Keratinocyte (primary cell): ENCODE data around the gene SNTG2.

ENCODE experiments used
- CTCF ChIP-seq, 3 experiments: IDR thresholded peaks in 1 of 3; conservative IDR thresholded peaks in 1 of 3; optimal IDR thresholded peaks in 1 of 3; 2 replicates in 2 of 3; 3 replicates in 1 of 3; pipeline versions ENCODE3 to v1.5.1; 2011; ENCODE audit warnings: low read length in 3 of 3, mild to moderate bottlenecking in 3 of 3, moderate library complexity in 2 of 3, control low read depth in 1 of 3, inconsistent platforms in 1 of 3; ENCODE audit not compliant: insufficient read depth in 2 of 3; ENCODE audit errors: extremely low read depth in 1 of 3
- EZH2 ChIP-seq: IDR thresholded peaks from one replicate; pipeline ENCODE4 v1.6.1; 2012; ENCODE audit warnings: inconsistent platforms, mild to moderate bottlenecking, low read length, moderate library complexity

- TF ChIP-seq EZH2, result no peak
- no peak for TF ChIP-seq CTCF (optimal IDR thresholded peaks at IDR 0.05 in 1 of 3, IDR thresholded peaks at IDR 0.05 in 1 of 3, conservative IDR thresholded peaks at IDR 0.05 in 1 of 3; ENCODE audit: extremely low read depth in 1 of 3, insufficient read depth in 2 of 3, low read length in 3 of 3)
Observed at GRCh38 chr2:1162246-1162645, 211.6 kb downstream of the SNTG2 start.
